Right ventricle myocardium superior (tissue), 1 donor: ENCODE data around the gene SYCE3. TPM values are rescaled to one million over a fixed set of nuclear protein-coding genes. Genes with fewer than 3 reads are reported as not detected.

ENCODE experiments used
- total RNA-seq: library from RNA; stranded (reverse); fragmentation: NEBNext Ultra II Directional; extraction: Animal tissue kit (Norgen Biotek cat#: 25700); gene quantifications from one replicate; pipeline ENCODE4 v1.2.1, GENCODE V29; 2021
- donor health status: DM: no; HTN: yes; CAD: no; lungs with severe emphysema.

SYCE3 gene
- total RNA-seq, 1 donor from 2014 or later = not detected

Other genes starting within 250 kb of the SYCE3 start
- 1.1 TPM for gene DENND6B, start 235.9 kb downstream of the SYCE3 start, total RNA-seq
- gene PPP6R2, start 219.6 kb downstream of the SYCE3 start, total RNA-seq = 40.4 TPM
- 46.6 TPM for gene SBF1, start 87.9 kb downstream of the SYCE3 start, total RNA-seq
- gene ADM2, start 81.4 kb downstream of the SYCE3 start, total RNA-seq = not detected
- not detected for gene MIOX, start 76.1 kb downstream of the SYCE3 start, total RNA-seq
- gene LMF2, start 55.2 kb downstream of the SYCE3 start, total RNA-seq = 25.3 TPM
- 28.8 TPM for gene NCAPH2, start 54.7 kb downstream of the SYCE3 start, total RNA-seq
- not detected for gene SCO2, start 37.3 kb downstream of the SYCE3 start, total RNA-seq
- 11.8 TPM for gene TYMP, start 32.9 kb downstream of the SYCE3 start, total RNA-seq
- not detected for gene KLHDC7B, start 17.0 kb downstream of the SYCE3 start, total RNA-seq
- 402 TPM for gene CPT1B, start 15.5 kb upstream of the SYCE3 start, total RNA-seq
- 36.0 TPM for gene CHKB, start 19.9 kb upstream of the SYCE3 start, total RNA-seq
- 0.62 TPM for gene MAPK8IP2, start 37.9 kb upstream of the SYCE3 start, total RNA-seq
- gene ARSA, start 65.2 kb upstream of the SYCE3 start, total RNA-seq = 19.1 TPM
- 19.3 TPM for gene SHANK3, start 109.9 kb upstream of the SYCE3 start, total RNA-seq
- gene ACR, start 175.3 kb upstream of the SYCE3 start, total RNA-seq = 0.43 TPM
- 9.7 TPM for gene RABL2B, start 220.7 kb upstream of the SYCE3 start, total RNA-seq